Heart left ventricle (tissue), 16 donors: ENCODE measurements around the gene APCS. TPM values are rescaled to one million over a fixed set of nuclear protein-coding genes. Genes with fewer than 3 reads are reported as not detected.

Experiments
- ATAC-seq, 4 donors: fragments of 200-7000 bp; cut with Tn5 transposase; one replicate each; pipeline ENCODE4 v1.9.1; 2020 to 2022; ENCODE audit warnings: moderate library complexity in 4 of 4, mild to moderate bottlenecking in 3 of 4, moderate number of reproducible peaks in 1 of 4
- DNase-seq, 5 donors: peaks; one replicate each; pipeline ENCODE4 v3.0.0-alpha.2; 2020
- H3K27ac ChIP-seq, 12 donors: fragments of 200-600 bp; sonication (generic) in 4 of 12; one replicate each; pipeline versions ENCODE4 v1.5.0 to v1.8.0; 2016 to 2022; ENCODE audit warnings: mild to moderate bottlenecking in 2 of 12
- H3K27me3 ChIP-seq, 9 donors: fragments of 200-600 bp; sonication (generic) in 2 of 9; one replicate each; pipeline versions ENCODE4 v1.5.1 to v1.8.0; 2016 to 2022; ENCODE audit warnings: mild to moderate bottlenecking in 3 of 9
- H3K36me3 ChIP-seq, 9 donors: fragments of 200-600 bp; sonication (generic) in 2 of 9; one replicate each; pipeline versions ENCODE4 v1.5.0 to v1.8.0; 2018 to 2022; ENCODE audit warnings: mild to moderate bottlenecking in 2 of 9
- H3K4me1 ChIP-seq, 12 donors: fragments of 200-600 bp; sonication (generic) in 4 of 12; one replicate each; pipeline versions ENCODE4 v1.5.0 to v1.8.0; 2016 to 2022; ENCODE audit warnings: mild to moderate bottlenecking in 3 of 12
- H3K4me3 ChIP-seq, 12 donors: fragments of 200-600 bp; sonication (generic) in 4 of 12; one replicate each; pipeline versions ENCODE4 v1.5.0 to v1.8.0; 2017 to 2022; ENCODE audit warnings: mild to moderate bottlenecking in 9 of 12, moderate library complexity in 4 of 12
- H3K9me3 ChIP-seq, 12 donors: fragments of 200-600 bp; sonication (generic) in 4 of 12; one replicate each; pipeline versions ENCODE4 v1.5.0 to v1.8.0; 2016 to 2022; ENCODE audit warnings: mild to moderate bottlenecking in 1 of 12
- CTCF ChIP-seq, 12 donors: fragments of 200-600 bp; sonication (generic) in 4 of 12; IDR thresholded peaks; one replicate each; pipeline versions ENCODE4 v1.5.0 to v1.8.0; 2018 to 2022; ENCODE audit warnings: antibody characterized with exemption in 12 of 12, mild to moderate bottlenecking in 5 of 12
- POLR2A ChIP-seq, 2 donors: fragments of 450-650 bp; IDR thresholded peaks; one replicate each; pipeline ENCODE4 v1.6.1; 2017; ENCODE audit warnings: antibody characterized with exemption in 2 of 2, mild to moderate bottlenecking in 2 of 2, moderate library complexity in 2 of 2
- WGBS, 4 donors: extraction: QIAGEN DNeasy Blood & Tissue Kit in 2 of 4; methylation state at CpG; one replicate each; pipeline versions ENCODE4 v1.1.5 to v1.1.7; 2013 to 2018; 5-methylcytosine and 5-hydroxymethylcytosine counted together
- intact Hi-C, 10 donors: fragments of 100-400 bp; cut with DNase I; formaldehyde crosslinking; loops; one replicate each; pipeline versions ENCODE4 v1.11.1 to v1.14.2; 2022
- long read RNA-seq, 3 donors: library from polyadenylated mRNA; unstranded; transcript quantifications; one replicate each; pipeline ENCODE4 v2.0.0, GENCODE V29; 2020 to 2021
- polyA plus RNA-seq, 2 donors: library from polyadenylated mRNA; stranded (reverse); fragments of 200-250 nt; gene quantifications; one replicate each; pipeline ENCODE4 v1.2.3, GENCODE V29; 2013
- total RNA-seq, 9 donors: library from RNA; depleted of rRNA in 2 of 9; stranded (reverse); fragments of >200 nt in 2 of 9; fragmentation: NEBNext Ultra II Directional in 3 of 9; extraction: Animal tissue kit (Norgen Biotek cat#: 25700) in 3 of 9; gene quantifications; one replicate each; pipeline versions ENCODE4 v1.1.0 to v1.2.4, GENCODE V29; 2016 to 2023
- donor health status: ischemic (EF 13 %, LVEDD 7.1; RV severe dilation, severe dysfunction).
- donor health status: healthy with polysubstance abuse.
- donor health status: DM: no; HTN: yes; CAD: no.
- donor health status: DM: no; HTN: no; CAD: no.
- donor health status: ischemic (EF 25% LVEDD 6.9; RV normal size, moderate dysfunction).
- donor health status: ischemic (EF 25% LVEDD 5.7; RV mildly dilated, moderate dysfunction).
- donor health status: healthy.
- donor health status: DM: yes; HTN: yes; CAD: no.
- donor health status: ischemic (EF 35%, LVEDD 5.7; RV mildly dilated, moderate dysfunction).
- donor health status: nonischemic (EF 11% LVEDD 7.7; RV severe dilation, severe dysfunction).
- donor health status: DM: yes; HTN: yes; CAD: no.
- donor health status: PGD.
- donor health status: ischemic (EF 29% LVEDD 5.4; RV normal size, mild dysfunction).
- donor health status: nonischemic (EF 23%, LVEDD 6.1; RV moderate dilation, normal function).

Gene APCS
- total RNA-seq: not detected
- under 1 TPM in 1 of 2 donors, not detected in 1; 0.08 TPM for polyA plus RNA-seq
- long read RNA-seq, donor 1: 0 reads
- long read RNA-seq, donor 2: 0 reads
- long read RNA-seq, donor 3: 0 reads

GRCh38 chr1:159587461-159587951 is at the start of gene APCS:
Gene APCS (plus strand): TSS chr1:159587826. CDS start chr1:159587922, 96 bp downstream.
- DNase-seq (no peak), ATAC-seq (no peak)
- no peaks in the 10 kb centered on the region for H3K4me1 ChIP-seq
- WGBS, 4 donors: 82 to 89% (median 84%) methylated on average over 6 of the region's 6 CpGs
- intact Hi-C loops: no loop called here
- no peaks in the 10 kb centered on the region for H3K9me3 ChIP-seq
- TF ChIP-seq POLR2A (IDR thresholded peaks at IDR 0.05) (no peak), CTCF (IDR thresholded peaks at IDR 0.05) (no peak)
- H3K27ac ChIP-seq: no peak within 1 kb of the TSS
- no peaks in the 10 kb centered on the region for H3K27me3 ChIP-seq
- no peaks in the 10 kb centered on the region for H3K36me3 ChIP-seq
- H3K4me3 ChIP-seq: no peak within 1 kb of the TSS

- DNase-seq: no peak
- H3K36me3 ChIP-seq: no peaks in the 10 kb centered on the region
- no peaks in the 10 kb centered on the region for H3K9me3 ChIP-seq
- 63 to 71% (median 70%) methylated on average over 2 of the region's 2 CpGs for WGBS, 4 donors
- no peaks in the 10 kb centered on the region for H3K27me3 ChIP-seq
- H3K4me3 ChIP-seq: no peak overlapping the region
- no peak overlapping the region for H3K27ac ChIP-seq
- no peak for TF ChIP-seq CTCF (IDR thresholded peaks at IDR 0.05)
- no peak for TF ChIP-seq POLR2A (IDR thresholded peaks at IDR 0.05)
- intact Hi-C loops: no loop called here
- ATAC-seq: no peak
- no peaks in the 10 kb centered on the region for H3K4me1 ChIP-seq
Measured at GRCh38 chr1:159548126-159548525, 39.5 kb upstream of the APCS start.

- H3K4me1 ChIP-seq: no peaks in the 10 kb centered on the region
- 49 to 59% (median 55%) methylated on average over 3 of the region's 3 CpGs for WGBS, 4 donors
- H3K9me3 ChIP-seq: no peaks in the 10 kb centered on the region
- H3K27me3 ChIP-seq: no peaks in the 10 kb centered on the region
- intact Hi-C loops: no loop called here
- no peak for DNase-seq
- no peak overlapping the region for H3K27ac ChIP-seq
- TF ChIP-seq CTCF (IDR thresholded peaks at IDR 0.05) (no peak), POLR2A (IDR thresholded peaks at IDR 0.05) (no peak)
- H3K4me3 ChIP-seq: no peak overlapping the region
- no peak for ATAC-seq
- no peaks in the 10 kb centered on the region for H3K36me3 ChIP-seq
Measured at GRCh38 chr1:159554261-159554660, 33.4 kb upstream of the APCS start.

GRCh38 chr1:159554696-159555095 is 32.9 kb upstream of the APCS start:
- Histone ChIP-seq H3K27me3 (no peaks in the 10 kb centered on the region), H3K4me3 (no peak overlapping the region), H3K4me1 (no peaks in the 10 kb centered on the region), H3K36me3 (no peaks in the 10 kb centered on the region), H3K27ac (no peak overlapping the region), H3K9me3 (no peaks in the 10 kb centered on the region)
- intact Hi-C loops: no loop called here
- ATAC-seq (no peak), DNase-seq (no peak)
- WGBS, 4 donors: 49 to 65% (median 57%) methylated on average over 1 of the region's 1 CpG
- TF ChIP-seq POLR2A (IDR thresholded peaks at IDR 0.05) (no peak), CTCF (IDR thresholded peaks at IDR 0.05) (no peak)
